ENCODE data around the gene RFC1.
"Not testable (repeated sequence)": the region's sequence is repeated elsewhere in the genome, so short reads cannot be mapped to it uniquely, and the experiment has no call there.

The RFC1 gene

GRCh38 chr4:39285853-39286252, 80.3 kb downstream of the RFC1 start:
- DNase-seq (ENCODE audit: low read depth), result no peak
- no peak overlapping the region for H3K4me3 ChIP-seq (ENCODE audit: low read length)
- no peak for TF ChIP-seq CTCF (IDR thresholded peaks at IDR 0.05; ENCODE audit: insufficient read depth, low read depth, low read length, missing control alignments)

GRCh38 chr4:39285111-39285795, 80.9 kb downstream of the RFC1 start:
- H3K4me3 ChIP-seq (ENCODE audit: low read length), result no peak overlapping the region
- no peak for DNase-seq (ENCODE audit: low read depth)
- TF ChIP-seq CTCF (IDR thresholded peaks at IDR 0.05; ENCODE audit: insufficient read depth, low read depth, low read length, missing control alignments), result no peak

DNA sequence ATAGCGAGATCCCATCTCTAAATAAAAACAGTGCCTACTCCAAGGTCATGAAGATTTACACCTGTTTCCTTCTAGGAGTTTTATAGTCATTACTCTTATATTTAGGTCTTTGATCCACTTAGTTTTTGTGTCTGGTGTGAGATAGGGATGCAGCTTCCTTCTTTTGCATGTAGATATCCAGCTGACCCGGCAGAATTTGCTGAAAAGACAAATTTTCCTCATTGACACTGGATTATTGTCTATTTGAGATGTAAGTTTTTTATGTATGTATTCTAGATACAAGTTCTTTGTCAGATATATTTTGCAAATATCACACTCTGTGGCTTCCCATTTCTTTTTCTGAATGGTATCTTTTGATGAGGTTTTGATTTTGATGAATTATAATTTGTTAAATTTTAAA, 85.4 kb downstream of the RFC1 start:
- no peak overlapping the region for H3K4me3 ChIP-seq (ENCODE audit: low read length)
- no peak for DNase-seq (ENCODE audit: low read depth)
- TF ChIP-seq CTCF (IDR thresholded peaks at IDR 0.05; ENCODE audit: insufficient read depth, low read depth, low read length, missing control alignments), result no peak

- no peak for DNase-seq (ENCODE audit: low read depth)
- H3K4me3 ChIP-seq (ENCODE audit: low read length), result no peak overlapping the region
- no peak for TF ChIP-seq CTCF (IDR thresholded peaks at IDR 0.05; ENCODE audit: insufficient read depth, low read depth, low read length, missing control alignments)
Measured at GRCh38 chr4:39279416-39279815, 86.7 kb downstream of the RFC1 start.

DNA sequence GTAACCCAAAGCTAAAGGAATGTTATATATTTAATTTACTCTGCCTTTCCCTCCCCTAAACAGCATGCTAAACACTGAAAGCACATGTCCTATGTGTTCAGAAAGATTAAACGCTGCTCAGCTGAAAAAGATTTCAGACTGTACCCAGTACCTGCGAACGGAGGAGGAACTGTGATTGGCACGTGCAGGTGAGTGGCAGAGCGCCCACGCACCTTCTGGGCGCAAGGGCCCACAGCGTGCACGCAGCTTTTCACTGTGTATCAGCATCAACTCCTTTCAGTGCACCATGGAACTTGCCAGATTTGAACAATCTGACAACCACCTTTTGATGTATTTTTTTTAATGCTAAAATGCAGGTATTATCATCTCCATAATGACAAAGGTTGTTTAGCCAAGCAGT, 87.7 kb downstream of the RFC1 start:
- TF ChIP-seq CTCF (IDR thresholded peaks at IDR 0.05; ENCODE audit: insufficient read depth, low read depth, low read length, missing control alignments), result no peak
- H3K4me3 ChIP-seq (ENCODE audit: low read length), result no peak overlapping the region
- no peak for DNase-seq (ENCODE audit: low read depth)

- DNase-seq (ENCODE audit: low read depth); H3K4me3 ChIP-seq (ENCODE audit: low read length): not testable (repeated sequence)
Measured at GRCh38 chr4:39277661-39278060, 88.5 kb downstream of the RFC1 start.

DNA sequence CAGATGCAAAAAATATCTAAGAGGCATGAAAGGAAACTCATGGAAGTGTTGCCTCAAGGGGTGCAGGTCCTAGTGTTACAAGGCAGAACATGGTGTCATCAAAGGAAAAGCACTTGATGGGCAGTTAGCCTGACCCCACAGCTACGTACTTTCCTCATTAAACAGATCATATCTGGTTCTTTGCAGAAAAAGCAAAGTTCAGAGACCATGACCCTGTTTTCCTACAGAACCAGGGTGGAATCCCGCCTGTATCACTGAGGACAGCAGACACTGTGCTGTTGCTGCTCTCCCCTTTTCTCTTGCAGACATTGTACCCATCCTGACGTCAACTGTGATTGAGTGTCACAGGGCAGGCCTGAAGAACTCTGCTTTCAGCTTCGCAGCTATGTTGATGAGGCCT, 91.7 kb downstream of the RFC1 start:
- DNase-seq (ENCODE audit: low read depth), result no peak
- H3K4me3 ChIP-seq (ENCODE audit: low read length), result no peak overlapping the region
- TF ChIP-seq CTCF (IDR thresholded peaks at IDR 0.05; ENCODE audit: insufficient read depth, low read depth, low read length, missing control alignments), result no peak

Data from epithelial cell of esophagus (primary cell).